GM21360 (cell line): Measurements from ENCODE around the gene MEIOB.

Source experiments
- ATAC-seq: cut with Tn5 transposase; IDR thresholded peaks from one replicate; pipeline ENCODE4 v1.9.1; 2021; ENCODE audit warnings: mild to moderate bottlenecking, moderate library complexity; ENCODE audit not compliant: unreplicated experiment

Gene MEIOB

DNA sequence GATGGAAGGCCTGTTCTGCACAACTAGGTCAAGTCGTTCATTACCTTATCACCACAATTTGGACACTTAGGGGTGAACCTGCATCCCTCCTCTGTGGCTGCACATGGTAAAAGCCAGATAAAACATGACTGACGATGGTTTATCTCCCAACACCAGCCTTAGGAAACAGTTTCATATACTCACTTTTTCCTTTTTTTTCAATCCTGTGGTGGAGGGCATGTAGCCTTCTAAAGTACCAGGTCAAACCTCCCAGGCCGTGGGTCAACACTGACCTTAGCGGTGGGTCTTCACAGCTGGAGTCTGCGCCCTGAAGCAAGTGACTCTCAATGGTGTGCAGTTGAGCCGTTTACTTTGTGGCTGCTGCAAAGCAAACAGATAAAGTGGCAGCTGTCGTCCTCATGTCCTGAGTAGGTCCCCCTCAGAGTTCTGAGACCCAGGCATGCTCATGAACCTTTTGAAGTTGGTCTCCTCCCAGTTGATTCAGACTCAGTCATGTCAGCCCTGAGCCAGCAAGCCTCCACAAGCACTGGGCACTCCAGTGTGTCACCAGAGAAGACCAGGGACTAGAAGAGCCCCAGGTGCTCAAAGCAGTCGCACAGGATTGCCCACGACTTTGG lies 39.0 kb downstream of the MEIOB start:
- ATAC-seq, result no peak

DNA sequence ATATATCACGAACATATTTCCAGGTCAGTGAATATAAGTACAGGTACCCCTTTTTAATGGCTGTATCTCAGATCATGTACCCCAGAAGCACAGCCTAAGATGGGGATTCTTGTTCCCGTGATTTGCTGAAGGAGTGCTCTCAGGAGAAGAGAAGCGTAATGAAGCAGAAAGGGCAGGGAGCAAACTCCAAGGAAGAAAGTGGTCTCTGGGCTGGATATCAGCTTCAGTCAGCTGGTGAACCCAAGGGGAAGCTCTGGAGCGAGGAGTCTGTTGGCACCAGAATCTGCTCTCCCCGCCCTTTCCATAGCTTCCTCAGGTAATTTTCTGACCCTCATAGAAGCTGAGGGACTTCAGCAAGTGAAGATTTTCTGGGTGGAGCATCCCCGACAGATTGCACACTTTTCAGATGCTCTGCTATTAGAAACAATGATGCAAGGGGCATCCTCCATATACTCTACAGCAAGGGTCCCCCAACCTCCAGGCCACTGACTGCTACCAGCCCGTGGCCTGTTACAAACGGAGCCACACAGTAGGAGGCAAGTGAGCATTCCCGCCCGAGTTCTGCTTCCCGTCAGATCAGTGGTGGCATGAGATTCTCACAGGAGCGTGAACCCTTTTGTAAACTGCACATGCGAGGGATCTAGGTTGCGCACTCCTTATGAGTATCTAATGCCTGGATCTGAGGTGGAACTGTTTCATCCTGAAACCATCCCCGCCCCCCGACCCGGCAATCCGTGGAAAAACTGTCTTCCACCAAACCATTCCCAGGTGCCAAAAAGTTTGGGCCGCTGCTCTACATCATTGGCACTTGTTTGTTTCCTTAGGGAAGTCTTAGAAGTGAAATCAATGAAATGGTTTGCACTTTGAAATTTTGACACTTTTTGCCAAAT lies 40.5 kb downstream of the MEIOB start:
- ATAC-seq, result no peak

DNA sequence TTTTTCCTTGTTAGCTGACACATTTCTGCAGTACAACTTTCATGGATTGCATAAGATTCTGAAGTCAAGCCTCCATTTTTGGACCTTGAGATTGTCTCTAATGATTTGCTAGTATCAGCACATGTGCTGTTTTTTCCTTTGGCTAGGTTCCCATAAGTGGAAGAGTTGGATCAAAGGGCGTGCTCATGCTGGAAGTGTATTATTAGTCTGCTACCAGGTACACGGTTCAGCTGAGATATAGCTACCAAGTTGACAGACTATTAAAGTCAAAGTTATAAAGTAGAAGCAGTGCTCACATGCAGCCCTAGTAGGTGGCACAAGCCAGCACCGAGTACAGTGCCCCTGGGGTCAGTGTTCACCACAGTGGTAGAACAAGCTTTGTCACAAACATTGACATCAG lies 41.8 kb downstream of the MEIOB start:
- no peak for ATAC-seq

DNA sequence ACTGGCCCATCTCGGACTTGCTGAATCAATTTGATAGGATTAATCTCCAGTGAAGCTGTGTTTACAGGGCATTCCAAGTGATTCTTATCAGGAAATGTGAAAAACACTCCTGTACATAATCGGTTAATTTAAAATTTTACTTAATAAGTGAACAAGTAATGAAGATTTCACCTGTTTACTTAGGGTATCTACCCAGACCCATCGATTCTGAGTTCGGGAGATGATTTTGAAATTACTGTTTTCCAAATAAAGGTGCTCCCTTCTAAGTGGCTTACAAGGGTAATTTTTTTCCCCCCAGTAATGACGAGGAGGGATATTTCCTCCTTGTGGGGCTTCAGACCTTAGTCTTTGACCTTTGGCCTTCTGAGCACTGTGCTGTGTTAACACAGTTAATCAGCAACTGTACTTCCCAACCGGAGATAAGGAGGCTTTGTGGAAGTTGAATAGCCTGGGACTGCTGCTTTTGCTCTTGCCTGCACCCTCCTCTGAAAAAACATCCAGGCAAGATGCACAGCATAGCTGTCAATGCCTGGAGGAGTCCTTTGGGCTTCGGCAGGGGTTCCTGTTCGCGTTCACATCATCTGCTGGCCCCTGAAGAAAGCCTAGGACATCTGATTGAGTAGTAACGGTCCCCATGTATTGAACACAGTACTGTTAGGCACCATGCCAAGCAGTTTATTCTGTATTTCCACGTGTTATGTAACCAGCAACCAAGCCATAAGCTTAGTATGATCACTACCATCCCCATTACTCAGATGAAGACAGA lies 43.1 kb downstream of the MEIOB start:
- ATAC-seq, result no peak

DNA sequence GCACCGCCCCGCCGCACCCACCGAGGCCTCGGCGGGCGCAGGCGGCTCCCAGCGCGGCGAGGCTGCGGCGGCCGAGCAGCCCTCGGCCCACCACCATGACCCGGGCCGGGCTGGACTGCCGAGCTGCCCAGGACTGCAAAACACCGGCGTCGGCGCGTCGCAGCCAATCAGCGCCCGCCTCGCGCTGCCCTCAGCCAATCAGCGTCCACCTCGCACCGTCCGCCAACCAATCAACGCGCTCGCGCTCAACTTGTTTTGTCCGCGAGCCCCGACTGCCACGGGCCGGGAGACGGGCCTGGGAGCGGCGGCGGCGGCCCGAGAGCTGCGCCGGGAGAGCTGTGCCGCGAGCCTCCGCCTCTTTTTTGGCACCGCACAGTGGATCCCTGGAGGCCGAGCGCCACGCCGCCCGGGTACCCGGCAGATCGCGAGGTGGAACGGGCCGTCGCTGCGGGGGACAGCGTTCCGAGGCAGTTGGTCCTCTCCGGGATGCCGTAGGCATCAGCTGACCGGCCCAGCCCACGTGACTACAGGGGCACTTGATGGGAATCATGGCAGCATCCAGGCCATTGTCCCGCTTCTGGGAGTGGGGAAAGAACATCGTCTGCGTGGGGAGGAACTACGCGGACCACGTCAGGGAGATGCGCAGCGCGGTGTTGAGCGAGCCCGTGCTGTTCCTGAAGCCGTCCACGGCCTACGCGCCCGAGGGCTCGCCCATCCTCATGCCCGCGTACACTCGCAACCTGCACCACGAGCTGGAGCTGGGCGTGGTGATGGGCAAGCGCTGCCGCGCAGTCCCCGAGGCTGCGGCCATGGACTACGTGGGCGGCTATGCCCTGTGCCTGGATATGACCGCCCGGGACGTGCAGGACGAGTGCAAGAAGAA lies 45.0 kb downstream of the MEIOB start, which contains the start of the genes FAHD1 and HAGH:
Gene FAHD1, plus strand, starts transcription at position 516 of the 883 bp plus-strand sequence. Its CDS starts 33 bp downstream, at position 549.
Gene HAGH, minus strand, starts transcription at position 135 of the 883 bp plus-strand sequence. Its CDS starts 38 bp downstream, at position 97.
- ATAC-seq, result peak; percentile 76

DNA sequence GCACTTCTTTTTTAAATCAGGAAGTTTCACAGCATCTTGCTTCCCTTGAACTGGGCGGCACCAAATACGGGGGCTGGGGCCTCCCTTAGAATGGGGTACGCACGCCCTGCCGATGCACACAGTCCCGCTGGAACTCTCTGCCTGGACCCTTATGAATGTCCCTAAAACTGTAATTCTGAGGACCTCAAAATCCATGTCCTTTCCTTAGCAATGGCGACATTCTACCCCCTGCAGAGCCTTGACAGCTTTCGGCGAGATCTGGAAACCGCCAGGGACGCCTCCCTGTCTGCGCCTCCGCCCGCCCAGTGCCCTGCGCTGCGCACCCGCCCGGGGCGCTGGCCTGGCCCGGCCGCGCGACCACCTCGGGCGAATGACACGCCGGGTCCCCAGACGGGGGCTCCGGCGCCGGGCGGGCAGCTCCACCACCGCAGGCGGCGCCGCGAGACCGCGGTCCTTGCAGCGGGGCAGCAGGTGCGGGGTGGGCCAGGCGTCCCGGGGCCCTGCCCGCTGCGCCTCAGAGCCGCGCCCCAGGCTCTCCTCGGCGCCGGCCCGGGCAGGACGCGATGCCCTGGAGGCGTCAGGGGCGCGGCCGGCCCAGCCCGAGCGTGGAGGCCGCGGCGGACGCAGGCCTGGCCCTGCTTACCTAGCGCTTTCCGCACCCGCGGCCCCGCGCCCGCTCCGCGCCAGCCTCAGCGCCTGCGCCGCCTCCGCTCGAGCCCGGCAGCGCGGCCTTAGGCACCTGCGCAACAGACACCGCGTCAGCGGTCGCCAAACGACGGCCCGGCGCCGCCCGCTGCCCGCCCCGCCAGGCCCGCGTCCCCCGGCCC lies 45.9 kb downstream of the MEIOB start:
- peak; percentile 54 for ATAC-seq

DNA sequence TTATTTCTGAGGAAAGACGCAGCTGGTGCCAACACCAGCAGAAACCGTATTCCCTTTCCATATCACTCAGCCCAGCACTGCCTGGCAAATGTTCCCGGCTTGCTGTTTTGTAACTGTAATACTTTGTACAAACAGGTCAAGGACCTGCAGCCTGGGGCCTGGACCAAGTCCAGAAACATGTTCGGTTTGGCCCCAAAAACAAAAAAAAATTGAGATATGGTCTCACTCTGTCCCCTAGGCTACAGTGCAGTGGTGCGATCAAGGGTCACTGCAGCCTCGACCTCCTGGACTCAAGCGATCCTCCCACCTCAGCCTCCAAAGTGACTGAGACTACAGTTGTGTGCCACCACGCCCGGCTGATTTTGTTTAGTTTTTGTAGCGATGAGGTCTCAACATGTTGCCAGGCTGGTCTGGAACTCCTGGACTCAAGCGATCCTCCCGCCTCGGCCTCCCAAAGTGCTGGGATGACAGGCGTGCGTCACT lies 46.5 kb downstream of the MEIOB start:
- no peak for ATAC-seq

DNA sequence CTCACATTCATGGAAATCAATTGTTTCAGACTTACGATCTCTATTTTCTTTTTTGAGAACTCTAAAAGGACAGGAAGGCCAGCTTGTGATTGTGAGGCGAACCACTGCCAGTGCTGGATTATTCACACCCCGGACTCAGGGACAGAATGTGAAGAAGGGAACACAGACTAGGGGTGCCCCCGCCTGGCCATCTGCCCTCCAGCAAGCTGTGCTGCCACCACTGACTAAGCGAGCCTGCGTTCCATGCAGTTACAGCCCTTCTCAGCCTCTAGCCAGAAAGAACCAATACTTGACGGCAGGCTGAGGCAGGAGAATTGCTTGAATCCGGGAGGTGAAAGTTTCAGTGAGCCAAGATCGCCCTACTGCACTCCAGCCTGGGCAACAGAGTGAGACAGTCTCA lies 48.1 kb downstream of the MEIOB start:
- no peak for ATAC-seq

DNA sequence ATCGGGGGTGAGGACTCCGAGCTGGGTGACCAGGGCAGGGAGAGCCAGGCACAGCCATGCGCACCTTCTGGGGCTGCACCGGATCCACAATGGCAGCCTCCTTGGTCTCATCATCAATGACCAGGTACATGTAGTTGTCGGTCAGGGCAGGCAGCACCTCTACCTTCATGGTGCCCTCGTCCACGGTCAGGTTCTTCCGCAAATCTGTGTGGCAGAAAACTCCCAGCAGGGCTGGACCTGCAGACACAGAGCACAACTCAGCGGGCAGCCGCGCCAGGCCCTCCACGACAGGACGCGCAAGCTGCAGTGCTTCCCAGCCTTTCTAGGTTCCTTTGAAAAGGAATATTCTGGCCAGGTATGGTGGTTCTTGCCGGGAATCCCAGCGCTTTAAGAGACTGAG lies 49.2 kb downstream of the MEIOB start:
- no peak for ATAC-seq

DNA sequence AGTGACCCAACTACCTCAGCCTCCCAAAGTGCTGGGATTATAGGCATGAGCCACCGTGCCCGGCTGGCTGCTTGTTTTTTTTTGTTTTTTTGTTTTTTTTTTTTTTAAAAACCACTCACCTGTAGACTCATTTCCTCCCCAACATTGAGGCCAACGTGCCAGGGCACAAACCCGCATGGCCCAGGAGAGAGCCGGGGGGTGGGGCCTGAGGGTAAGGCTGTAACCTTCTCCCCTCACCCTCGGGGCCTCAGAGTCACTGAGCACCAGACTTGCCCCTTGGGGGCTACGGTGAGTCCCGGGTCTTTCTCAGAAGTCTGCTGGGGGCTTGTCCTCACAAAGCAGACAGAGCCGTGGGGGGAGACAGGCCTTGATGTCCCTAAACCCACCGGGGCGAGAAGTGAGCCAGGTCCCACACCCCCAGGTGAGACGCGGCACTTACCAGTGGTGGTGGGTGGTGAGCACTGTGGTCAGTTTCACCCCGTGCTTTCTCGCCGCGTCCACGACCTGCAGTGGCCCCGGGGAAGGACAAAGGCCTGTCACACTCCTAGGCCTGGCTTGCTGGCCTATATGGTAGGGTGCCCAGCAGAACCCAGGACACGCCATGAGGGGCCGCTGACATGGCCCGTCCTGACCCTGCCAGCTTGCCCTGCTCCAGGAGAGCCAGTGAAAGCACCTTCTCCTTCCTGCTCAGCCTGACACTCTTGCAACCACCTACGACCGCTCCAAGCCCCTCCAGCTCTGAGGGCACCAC lies 49.9 kb downstream of the MEIOB start:
- ATAC-seq, result no peak

DNA sequence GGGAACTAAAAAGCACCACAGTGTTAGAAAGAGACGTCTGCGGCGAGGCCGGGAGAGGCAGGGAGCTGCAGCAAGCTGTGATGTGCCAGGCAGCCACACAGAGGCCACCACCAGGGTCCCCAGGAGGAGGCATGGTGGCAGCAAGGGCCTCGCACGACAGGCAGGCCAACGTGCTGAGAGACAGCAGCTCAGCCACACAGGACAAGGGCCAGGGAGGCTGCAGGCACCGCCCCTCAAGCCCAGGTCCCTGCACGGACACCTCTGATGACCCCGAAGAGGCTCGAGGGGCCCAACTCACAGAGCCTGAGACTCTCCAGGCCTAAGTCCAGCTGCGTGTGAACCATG lies 51.0 kb downstream of the MEIOB start:
- no peak for ATAC-seq

DNA sequence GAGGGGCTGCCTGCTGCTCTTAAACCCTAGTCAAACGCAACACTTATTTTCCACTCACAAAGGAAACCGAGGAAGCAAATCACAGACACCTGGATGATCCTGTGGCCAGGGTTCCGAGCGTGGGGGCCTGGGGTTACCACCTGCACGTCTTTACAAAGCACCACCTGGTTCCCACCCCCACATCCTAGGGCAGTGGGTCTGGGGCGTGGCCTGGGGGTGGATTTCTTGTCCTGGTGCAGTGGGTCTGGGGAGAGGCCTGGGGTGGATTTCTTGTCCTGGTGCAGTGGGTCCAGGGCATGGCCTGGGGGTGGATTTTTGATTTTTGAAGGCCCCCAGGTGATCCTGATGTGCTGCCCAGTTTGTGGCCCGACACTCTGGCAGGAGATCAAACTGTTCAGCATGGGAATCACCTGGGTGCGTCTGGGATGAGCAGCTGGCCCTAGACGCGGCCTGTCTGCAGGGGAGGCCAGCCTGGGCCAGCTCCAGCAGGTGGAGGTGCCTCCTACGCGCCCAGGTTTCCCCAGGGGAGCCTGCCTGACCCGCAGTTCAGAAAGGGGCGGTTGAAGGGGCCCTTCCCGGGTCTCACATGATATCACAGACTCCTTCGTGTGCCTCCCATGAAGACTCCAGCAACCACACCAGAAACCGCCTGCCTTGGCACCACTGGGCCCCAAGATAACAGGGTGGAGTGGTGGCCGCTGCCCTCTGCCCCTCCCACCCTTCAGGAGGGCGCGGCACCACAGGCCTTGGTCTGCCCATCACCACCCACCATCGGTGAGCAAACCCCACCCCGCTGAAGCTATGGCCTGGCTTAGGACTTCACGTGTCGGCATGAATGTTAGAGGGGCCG lies 51.6 kb downstream of the MEIOB start:
- ATAC-seq, result no peak

DNA sequence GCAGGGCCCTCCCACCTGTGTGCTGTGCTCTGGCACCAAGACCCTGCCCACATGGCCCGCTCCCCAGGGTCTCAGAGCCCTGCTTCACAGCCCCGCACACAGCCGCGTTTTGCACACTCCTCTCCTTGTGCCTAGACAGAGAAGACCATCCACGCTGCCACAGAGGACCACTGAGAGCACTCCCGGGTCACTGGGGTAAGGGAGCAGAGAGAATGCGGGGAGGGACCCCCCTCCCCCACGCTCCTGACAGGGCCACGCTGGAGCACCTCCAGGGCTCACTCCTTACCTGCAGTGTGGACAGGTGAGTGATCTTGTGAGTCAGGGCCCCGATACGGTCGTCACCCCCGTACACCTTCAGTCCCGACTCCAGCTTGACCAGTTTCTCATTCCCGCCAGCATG lies 52.4 kb downstream of the MEIOB start:
- ATAC-seq, result no peak

DNA sequence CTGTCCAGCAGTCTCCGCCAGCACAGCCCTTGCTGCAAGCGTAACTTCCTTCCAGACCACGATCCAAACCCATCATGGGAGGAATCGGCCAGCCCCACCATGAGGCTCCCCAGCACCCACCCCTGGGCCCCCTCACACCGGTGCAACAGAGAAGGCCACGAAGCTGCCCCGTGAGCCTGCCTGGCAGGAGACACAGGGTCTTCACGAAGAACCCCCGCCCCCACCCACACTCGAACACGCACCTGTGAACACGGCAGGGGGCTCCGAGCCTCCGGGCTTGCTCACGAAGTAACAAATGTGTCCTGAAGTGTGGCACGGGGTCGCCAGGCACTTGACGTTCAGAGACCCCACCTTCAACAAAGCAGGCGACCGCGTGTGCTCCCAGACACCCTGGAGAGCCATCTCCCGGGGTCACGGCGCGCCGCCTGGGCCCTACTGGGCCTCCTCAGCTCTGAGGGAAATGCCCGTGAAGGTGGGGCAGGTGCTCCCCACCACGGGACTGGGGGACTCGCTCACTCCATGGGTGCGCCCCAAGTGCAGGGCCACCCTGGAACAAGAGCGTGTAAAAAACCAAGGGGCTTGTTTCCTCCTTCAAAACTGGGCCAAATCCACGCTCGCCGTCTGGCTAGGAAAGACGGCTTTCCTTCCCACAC lies 53.0 kb downstream of the MEIOB start:
- ATAC-seq, result no peak

DNA sequence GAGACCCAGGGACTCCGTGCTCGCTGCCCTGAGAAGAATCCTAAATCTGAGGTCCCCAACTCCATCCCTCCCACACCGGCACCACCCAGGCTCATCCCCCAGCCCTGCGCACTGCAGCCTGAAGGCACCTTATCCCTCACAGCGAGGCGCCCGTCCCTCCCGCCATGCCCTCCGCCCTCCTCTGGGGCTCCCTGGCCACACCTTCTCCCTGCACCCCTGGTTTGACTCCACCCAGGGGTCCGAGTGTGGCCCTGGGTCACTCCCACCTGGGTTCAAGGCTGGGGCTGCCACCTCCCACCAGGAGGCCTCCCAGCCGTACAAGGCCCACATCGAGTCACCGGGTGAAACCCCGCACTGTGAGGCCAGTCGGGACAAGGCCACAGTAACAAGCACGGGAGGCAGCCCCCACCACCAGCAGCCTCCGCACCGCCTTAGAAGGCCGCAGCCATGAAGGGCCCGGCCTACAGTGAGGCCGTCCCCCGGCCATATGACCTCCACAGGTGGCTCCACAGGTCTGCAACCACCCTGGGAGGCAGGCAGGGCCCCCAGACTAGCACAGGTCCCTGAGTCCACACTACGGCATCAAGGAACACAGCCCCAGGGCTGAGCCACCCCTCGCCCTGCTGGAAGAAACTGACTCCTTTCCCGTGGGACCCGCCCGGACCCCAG lies 53.6 kb downstream of the MEIOB start:
- ATAC-seq, result no peak

DNA sequence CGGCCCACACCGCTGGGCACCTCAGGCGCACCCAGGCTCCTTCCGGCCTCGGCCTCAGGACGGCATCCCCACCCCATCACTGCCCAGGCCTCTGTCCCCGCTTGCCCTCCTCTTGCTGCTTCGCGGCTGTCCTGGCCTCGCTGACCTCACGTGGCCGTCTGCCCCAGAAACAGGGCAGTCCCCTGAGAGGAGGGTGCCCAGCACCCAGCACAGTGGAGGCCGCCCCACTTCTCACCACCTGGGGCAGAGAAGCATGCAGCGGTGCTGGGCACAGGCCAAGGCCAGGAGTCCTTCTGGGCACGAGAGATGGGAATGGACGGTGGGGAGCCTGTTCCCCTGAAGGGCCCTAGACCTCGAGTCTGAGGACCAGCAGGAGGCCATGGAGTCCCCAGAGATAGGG lies 54.2 kb downstream of the MEIOB start:
- ATAC-seq, result no peak

DNA sequence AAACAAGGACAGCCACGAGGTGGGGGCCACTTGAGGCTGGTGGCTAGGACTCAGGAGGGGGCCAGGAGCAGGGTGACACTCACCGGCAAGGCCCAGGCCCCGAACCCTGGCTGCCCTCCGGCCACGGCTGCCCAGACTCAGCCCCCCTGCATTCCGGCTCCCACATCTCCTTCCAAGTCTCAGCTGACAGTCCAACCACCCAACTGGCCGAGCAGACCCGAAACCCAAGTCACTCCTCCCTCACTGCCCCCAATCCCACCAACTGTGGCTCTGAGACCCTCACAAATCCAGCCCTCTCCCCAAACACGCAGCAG lies 54.7 kb downstream of the MEIOB start:
- no peak for ATAC-seq
